ENCODE measurements around the gene GALNT9. TPM values are rescaled to one million over a fixed set of nuclear protein-coding genes. Genes with fewer than 3 reads are reported as not detected.

GALNT9 gene
- polyA plus RNA-seq, 1 donor: 7.3 TPM

GRCh38 chr12:132185705-132186104, 143.7 kb downstream of the GALNT9 start:
- DNase-seq: no peak

DNA sequence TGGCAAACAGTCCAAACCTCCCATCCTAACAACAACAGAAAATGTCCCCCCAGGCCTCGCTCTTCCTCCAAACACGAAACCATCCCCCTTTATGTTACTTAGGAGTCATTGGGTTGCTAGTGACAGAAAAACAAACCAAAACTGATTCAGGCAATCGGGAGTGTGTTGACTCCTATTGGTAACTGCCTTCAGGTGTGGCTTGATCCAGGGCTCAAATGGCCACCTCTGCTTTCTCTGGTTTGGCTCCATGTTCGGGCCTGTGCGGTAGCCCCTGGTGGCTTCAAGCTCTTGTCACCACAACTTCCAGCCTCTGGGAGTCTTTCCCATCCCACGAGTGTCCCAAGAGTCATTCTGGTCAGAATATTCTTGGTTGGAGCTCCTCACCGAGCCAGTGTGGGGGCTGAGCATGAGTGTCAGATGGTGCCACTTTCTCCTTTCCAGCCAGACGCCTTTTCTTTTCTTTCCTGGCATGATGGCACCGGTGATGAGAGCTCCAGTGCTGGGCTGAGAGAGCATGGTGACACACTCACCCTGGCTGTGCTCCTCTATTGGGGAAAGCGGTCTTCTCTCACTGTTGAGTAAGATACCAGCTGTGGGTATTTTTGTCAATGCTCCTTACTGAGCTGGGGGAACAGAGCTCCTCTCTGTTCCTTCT, 146.6 kb downstream of the GALNT9 start:
- DNase-seq: no peak

DNA sequence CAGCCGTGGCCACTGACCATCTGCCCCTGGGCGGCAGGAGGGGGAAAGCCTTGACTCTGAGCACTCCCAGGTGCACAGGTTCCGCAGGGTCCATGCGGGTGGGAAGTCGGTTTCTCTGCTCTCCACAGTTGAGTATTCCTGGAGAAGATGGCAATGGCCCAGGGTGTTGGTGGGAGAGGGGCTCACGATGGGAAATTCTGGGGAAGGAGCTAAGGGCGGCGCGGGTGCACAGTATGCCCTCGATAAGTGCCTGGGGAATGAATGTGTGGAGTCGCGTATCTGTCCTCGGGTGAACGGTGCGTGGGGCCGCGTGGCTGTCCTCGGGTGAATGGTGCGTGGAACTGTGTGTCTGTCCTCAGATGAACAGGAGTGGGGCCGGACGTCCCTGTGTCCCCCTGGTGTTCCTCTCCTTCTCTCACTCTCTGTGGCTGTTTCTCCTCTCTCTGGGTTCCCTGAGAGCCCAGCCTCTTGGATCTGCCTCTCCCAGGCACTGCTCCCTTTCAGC, 147.1 kb downstream of the GALNT9 start:
- DNase-seq: no peak

- no peak for DNase-seq
Observed at GRCh38 chr12:132181570-132182200, 147.7 kb downstream of the GALNT9 start.

DNA sequence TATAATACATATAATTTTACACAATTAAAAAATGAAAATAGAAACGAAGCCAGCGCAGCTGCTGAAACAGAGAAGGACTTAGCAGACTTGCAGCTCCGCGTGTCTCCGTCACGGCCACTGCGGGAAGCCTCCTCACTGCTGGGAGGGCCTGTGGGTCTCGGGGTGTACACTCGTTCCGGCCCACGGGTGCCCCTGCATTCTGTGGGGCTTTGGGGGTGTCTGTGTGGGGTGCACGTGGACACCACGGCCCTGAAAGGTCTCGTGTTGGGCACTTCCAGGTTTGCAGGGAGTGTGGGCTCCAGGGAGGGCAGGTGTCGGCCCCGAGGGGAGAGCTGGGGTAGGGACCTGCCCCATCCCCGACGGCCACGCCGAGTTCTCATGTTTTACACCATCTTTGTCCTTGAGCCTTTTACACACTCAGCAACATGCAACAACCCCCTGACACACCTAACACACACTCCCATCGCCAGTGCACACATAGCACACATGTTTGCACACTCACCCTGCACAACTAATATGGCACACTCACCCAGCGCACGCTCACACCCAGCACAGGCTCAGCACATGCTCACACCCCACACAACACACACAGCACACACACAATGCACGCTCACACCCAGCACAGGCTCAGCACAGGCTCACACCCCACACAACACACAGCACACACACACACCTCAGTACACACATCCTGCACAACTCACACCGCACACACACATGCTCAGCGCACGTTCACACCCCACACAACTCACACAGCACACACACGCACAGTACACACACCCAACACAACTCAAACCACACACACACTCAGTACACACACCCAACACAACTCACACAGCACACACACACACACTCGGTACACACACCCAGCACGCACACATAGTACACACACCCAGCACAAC, 148.5 kb downstream of the GALNT9 start:
- no peak for DNase-seq

DNA sequence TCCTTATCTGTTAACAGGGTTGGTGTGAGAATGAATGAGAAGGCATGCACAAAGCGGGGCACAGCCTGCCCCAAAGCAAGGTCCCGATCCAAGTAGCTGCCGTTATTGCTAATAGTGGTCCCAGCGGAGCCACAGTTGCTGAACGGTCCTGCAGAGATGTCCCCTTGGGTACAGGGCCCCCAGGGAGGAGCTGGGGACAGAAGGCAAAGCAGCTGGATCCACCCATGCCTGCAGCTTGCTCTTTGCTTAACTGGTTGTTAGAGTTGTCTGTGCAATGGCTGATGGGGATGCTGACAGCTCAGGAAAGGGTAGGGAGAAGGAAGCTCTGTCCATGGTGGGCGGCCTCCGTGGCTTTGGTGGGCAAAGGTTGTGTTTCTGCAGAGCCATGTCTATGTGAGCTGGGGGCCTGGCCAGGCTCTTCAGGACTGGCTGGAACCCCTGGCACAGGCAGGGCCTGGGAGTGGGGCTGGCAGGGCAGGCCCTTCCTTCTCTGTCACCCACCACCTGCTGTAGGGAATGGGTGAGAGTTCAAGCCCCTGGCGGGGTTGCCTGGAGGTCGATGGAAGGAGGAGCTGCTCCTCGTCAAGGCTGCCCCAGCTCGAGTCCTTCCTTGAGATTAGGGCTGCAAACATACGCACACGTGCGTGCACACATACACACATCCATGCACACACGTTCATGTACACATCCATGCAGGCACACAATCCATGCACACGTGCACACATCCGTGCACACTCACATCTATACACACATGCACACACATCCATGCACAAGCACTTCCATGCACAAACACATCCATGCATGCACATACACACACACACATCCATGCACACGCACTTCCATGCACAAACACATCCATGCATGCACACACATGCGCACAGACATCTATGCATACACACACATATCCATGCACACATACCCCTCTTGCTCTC, 149.7 kb downstream of the GALNT9 start:
- no peak for DNase-seq

GRCh38 chr12:132178801-132179401, 150.5 kb downstream of the GALNT9 start:
- DNase-seq: no peak

DNA sequence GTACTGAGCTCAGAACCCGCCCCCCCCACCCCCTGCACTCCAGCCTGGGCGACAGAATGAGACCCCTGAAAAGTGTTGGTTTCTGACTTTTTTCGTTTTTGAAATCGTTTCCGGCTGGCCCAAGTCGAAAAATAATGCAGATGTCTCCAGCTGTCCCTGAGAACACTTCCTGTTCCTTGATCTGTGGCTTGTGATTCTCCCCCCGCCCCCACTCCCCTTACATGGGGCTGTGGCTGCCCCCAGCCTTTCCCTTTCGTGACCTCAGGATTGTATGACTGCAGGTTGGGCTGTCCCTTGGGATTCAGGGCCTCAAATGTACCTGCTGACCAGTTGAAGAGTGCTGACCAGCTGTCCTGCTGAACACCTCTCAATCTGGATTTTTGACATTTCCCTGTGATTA, 151.1 kb downstream of the GALNT9 start:
- no peak for DNase-seq

- DNase-seq: no peak
Observed at GRCh38 chr12:132176920-132177551, 152.4 kb downstream of the GALNT9 start.

DNA sequence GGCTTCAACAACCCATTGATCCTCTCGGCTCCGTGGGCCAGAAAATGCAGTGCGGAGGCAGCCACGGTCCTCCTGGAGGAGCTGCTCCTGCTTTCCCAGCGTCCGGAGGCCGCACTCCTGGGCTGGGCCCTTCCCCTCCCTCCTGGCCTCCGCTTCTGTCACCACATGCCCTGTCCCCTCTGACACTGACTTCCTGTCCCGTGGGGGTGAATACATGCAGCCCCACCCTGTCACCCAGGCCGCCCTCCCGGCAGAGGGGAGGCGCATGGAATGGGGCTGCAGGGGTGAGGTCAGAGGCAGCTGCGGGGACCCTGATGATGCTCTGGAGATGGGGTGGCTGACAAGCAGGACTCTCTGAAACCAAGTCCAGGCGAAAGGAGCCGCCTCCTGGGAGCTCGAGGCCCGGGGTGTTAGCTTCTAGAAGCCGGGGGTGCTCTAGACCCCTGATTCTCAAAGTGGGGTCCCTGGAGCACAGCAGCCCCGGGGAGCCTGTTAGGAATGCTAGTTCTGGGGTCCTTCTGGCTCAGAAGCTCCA, 152.9 kb downstream of the GALNT9 start:
- no peak for DNase-seq

DNA sequence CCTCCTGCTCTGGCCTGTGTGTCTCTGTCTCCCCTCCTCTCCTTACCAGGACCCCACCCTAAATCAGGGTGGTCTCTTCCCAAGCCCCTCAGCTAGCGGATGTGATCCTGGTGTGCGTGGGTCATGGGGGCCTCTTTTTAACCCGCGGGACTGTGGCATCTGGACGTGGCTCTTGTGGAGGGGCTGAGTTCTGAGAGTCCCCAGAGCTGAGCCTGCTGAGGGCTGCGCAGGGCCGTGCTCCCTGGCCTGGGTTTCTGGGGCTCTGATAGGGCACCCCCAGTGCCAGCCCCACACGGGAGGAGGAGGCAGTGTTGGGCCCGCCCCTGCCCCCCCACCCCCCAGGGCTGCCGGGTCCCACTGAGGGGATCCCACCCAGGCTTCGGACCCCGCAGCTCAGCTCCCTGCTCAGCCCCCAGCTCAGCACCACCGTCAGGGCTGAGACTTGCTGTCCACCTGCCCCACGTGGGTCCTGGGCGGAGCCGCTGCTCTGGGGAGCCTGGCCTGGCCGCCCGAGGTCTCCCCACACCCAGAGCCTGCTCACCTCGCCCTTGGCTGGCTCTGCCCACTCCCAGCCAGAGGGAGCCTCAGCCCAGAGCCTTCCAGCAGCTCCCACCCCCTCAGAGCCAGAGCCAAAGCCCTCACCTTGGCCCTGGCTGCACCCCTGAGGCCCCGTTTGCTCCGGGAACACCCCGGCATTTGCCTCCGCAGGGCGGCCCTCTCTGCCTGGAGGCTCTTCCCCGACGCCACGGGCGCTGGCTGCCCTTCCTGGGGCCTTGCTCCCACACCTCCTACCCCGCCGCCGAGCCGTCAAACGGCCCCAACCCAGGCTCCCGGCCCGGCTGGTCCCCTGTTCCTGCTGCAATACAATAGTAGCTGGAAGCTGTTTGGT, 153.6 kb downstream of the GALNT9 start:
- no peak for DNase-seq

GRCh38 chr12:132174839-132175490, 154.4 kb downstream of the GALNT9 start:
- no peak for DNase-seq

DNA sequence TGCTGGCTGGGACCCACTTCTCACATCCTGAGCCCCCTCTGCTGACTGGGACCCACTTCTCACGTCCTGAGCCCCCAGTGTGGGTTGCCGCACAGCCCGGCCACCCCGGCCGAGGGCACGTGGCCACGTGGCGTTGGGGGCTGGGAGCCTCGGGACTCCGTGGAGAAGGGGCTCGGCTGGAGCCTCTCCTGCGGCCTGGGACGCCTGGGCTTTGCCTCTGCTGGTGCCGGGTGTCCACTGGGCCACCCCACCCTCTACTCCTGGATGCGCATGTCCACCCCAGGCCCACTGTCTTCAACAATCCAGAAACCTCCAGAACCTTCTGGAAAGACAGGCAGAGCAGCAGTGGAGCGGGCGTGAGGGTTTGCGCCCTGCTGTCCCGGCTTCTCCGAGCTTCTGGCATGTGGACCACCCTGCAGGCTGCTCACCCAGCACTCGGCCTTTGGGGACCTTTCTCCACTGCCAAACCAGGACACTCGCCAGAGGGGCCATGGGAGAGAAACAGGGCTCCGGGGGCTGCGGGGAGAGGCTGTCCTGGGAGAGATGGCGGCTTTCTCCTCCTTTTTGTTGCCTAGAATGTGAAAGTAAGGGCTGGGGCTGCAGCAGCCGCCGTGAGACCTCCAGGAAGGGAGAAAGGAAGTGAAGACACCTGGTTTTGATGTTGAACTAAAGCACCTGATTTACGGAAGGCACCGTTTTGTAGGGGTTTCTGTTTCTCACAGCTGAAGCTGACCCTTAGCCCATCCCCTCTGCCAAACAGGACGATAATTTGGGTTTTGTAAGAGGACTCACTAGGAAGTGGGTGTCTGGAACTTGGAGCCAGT, 155.2 kb downstream of the GALNT9 start:
- no peak for DNase-seq

- no peak for DNase-seq
Observed at GRCh38 chr12:132173135-132174014, 156.0 kb downstream of the GALNT9 start.

DNA sequence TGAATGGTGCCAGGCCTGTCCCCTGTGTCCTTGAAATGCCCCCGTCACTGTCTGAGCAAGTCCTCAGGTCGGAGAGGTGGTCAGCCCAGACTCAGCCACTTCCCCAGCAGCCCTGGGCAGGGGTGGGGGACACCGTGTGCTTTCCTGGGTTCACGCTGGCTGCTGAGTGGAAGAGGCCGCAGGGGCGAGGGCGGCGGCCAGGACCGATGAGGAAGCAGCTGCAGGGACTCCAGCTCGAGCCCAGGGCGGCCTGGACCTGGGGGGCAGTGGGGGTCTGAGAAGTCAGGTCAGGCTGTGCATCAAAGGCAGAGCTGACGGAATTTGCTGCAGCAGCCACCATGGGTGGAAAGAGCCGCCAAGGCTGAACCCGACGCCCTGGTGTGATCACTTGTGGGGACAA, 156.8 kb downstream of the GALNT9 start:
- DNase-seq: no peak

GRCh38 chr12:132171968-132172521, 157.3 kb downstream of the GALNT9 start:
- no peak for DNase-seq
